Upper lobe of right lung (tissue), 1 donor: ENCODE results near the gene ZCCHC14. TPM values are rescaled to one million over a fixed set of nuclear protein-coding genes. Genes with fewer than 3 reads are reported as not detected.

Source experiments
- ATAC-seq: fragments of 200-7000 bp; cut with Tn5 transposase; one replicate; pipeline ENCODE4 v1.9.1; 2020; ENCODE audit warnings: mild to moderate bottlenecking, moderate library complexity
- DNase-seq: peaks from one replicate; pipeline ENCODE4 v3.0.0-alpha.2; 2020
- H3K27ac ChIP-seq: fragments of 200-600 bp; one replicate; pipeline ENCODE4 v1.8.0; 2022
- H3K27me3 ChIP-seq: fragments of 200-600 bp; one replicate; pipeline ENCODE4 v1.8.0; 2022; ENCODE audit warnings: mild to moderate bottlenecking
- H3K36me3 ChIP-seq: fragments of 200-600 bp; one replicate; pipeline ENCODE4 v1.8.0; 2022
- H3K4me1 ChIP-seq: fragments of 200-600 bp; one replicate; pipeline ENCODE4 v1.8.0; 2022
- H3K4me3 ChIP-seq: fragments of 200-600 bp; one replicate; pipeline ENCODE4 v1.8.0; 2022; ENCODE audit warnings: mild to moderate bottlenecking
- H3K9me3 ChIP-seq: fragments of 200-600 bp; one replicate; pipeline ENCODE4 v1.8.0; 2022
- CTCF ChIP-seq: fragments of 200-600 bp; IDR thresholded peaks from one replicate; pipeline ENCODE4 v1.8.0; 2022; ENCODE audit warnings: antibody characterized with exemption
- intact Hi-C: fragments of 100-400 bp; cut with DNase I; formaldehyde crosslinking; loops from one replicate; pipeline ENCODE4 v1.11.0; 2022
- total RNA-seq: library from RNA; stranded (reverse); fragmentation: NEBNext Ultra II Directional; extraction: Animal tissue kit (Norgen Biotek cat#: 25700); gene quantifications from one replicate; pipeline ENCODE4 v1.2.1, GENCODE V29; 2021
- donor health status: DM: no; HTN: yes; CAD: no; lungs with severe emphysema.

The ZCCHC14 gene
- total RNA-seq, 1 donor from 2014 or later, result 27.2 TPM

- Histone ChIP-seq H3K4me3 (no peak overlapping the region), H3K36me3 (peaks cover 28% of the 10 kb centered on the region), H3K9me3 (no peaks in the 10 kb centered on the region), H3K27ac (no peak overlapping the region), H3K27me3 (no peaks in the 10 kb centered on the region), H3K4me1 (no peaks in the 10 kb centered on the region)
- no peak for DNase-seq
- intact Hi-C loops, result no loop called here
- ATAC-seq, result no peak
- no peak for TF ChIP-seq CTCF
These were observed 50.2 kb downstream of the ZCCHC14 start for GRCh38 chr16:87442581-87442966.

- Histone ChIP-seq H3K4me3 (no peak overlapping the region), H3K36me3 (peaks cover 23% of the 10 kb centered on the region), H3K27me3 (no peaks in the 10 kb centered on the region), H3K9me3 (no peaks in the 10 kb centered on the region), H3K4me1 (no peaks in the 10 kb centered on the region), H3K27ac (no peak overlapping the region)
- TF ChIP-seq CTCF, result no peak
- intact Hi-C loops, result no loop called here
- DNase-seq (no peak), ATAC-seq (no peak)
These were observed 50.8 kb downstream of the ZCCHC14 start for GRCh38 chr16:87441886-87442580.

- Histone ChIP-seq H3K4me1 (peaks cover 19% of the 10 kb centered on the region), H3K36me3 (peaks cover 3% of the 10 kb centered on the region), H3K27me3 (no peaks in the 10 kb centered on the region), H3K27ac (no peak overlapping the region), H3K9me3 (no peaks in the 10 kb centered on the region), H3K4me3 (no peak overlapping the region)
- DNase-seq (no peak), ATAC-seq (no peak)
- intact Hi-C loops, result no loop called here
- TF ChIP-seq CTCF, result no peak
These were observed 52.9 kb downstream of the ZCCHC14 start for GRCh38 chr16:87439926-87440325.

GRCh38 chr16:87438611-87438985 lies 54.2 kb downstream of the ZCCHC14 start:
- H3K36me3 ChIP-seq, result no peaks in the 10 kb centered on the region
- DNase-seq, result no peak
- H3K9me3 ChIP-seq, result no peaks in the 10 kb centered on the region
- intact Hi-C loops, result no loop called here
- no peaks in the 10 kb centered on the region for H3K27me3 ChIP-seq
- H3K4me1 ChIP-seq, result peaks cover 19% of the 10 kb centered on the region
- H3K27ac ChIP-seq, result no peak overlapping the region
- H3K4me3 ChIP-seq, result no peak overlapping the region
- no peak for ATAC-seq
- TF ChIP-seq CTCF, result no peak

- Histone ChIP-seq H3K9me3 (no peaks in the 10 kb centered on the region), H3K27me3 (no peaks in the 10 kb centered on the region), H3K4me1 (peaks cover 19% of the 10 kb centered on the region), H3K36me3 (no peaks in the 10 kb centered on the region), H3K27ac (no peak overlapping the region), H3K4me3 (no peak overlapping the region)
- no peak for TF ChIP-seq CTCF
- intact Hi-C loops, result no loop called here
- ATAC-seq (no peak), DNase-seq (no peak)
These were observed 54.8 kb downstream of the ZCCHC14 start for GRCh38 chr16:87437911-87438610.
